H1 (cell line): ENCODE data around the gene LINC01488. TPM values are rescaled to one million over a fixed set of nuclear protein-coding genes. Genes with fewer than 3 reads are reported as not detected.

ENCODE experiments used
- CTCF ChIA-PET: fragments of 300-600 bp; sonication (Branson Sonifier 250); formaldehyde crosslinking; loops from one replicate; lab custom pipeline; 2021; ENCODE audit not compliant: partially characterized antibody; lab: Charles Lee
- POLR2A ChIA-PET: fragments of 300-600 bp; sonication (Branson Sonifier 250); formaldehyde crosslinking; loops from one replicate; lab custom pipeline; 2021; ENCODE audit warnings: inconsistent platforms; ENCODE audit not compliant: partially characterized antibody; lab: Charles Lee
- DNase-seq, 2 experiments: peaks; one replicate each; pipeline versions ENCODE4 v3.0.0 to v3.0.0-alpha.2; 2010 to 2022; ENCODE audit warnings: low spot score in 2 of 2, low read depth in 1 of 2, mixed read lengths in 1 of 2
- FAIRE-seq: peaks from 2 replicates; lab custom pipeline; 2011; peaks lifted over from hg19 to GRCh38; lab: Jason Lieb, UNC
- H2AFZ ChIP-seq: 2 replicates; pipeline ENCODE4 v1.8.1; 2012; ENCODE audit warnings: low read length, inconsistent platforms
- H2AK5ac ChIP-seq: 2 replicates; pipeline ENCODE4 v1.6.1; 2013; ENCODE audit warnings: low read depth, low read length
- H2BK120ac ChIP-seq: replicated peaks from 2 replicates; pipeline ENCODE3; 2013; ENCODE audit warnings: low read depth, low read length, inconsistent platforms
- H2BK12ac ChIP-seq: 2 replicates; pipeline ENCODE4 v1.6.1; 2013; ENCODE audit warnings: low read depth, low read length
- H2BK15ac ChIP-seq: 2 replicates; pipeline ENCODE4 v1.6.1; 2013; ENCODE audit warnings: low read length
- H2BK20ac ChIP-seq: 2 replicates; pipeline ENCODE4 v1.6.1; 2013; ENCODE audit warnings: low read length
- H2BK5ac ChIP-seq: 2 replicates; pipeline ENCODE4 v1.6.1; 2013; ENCODE audit warnings: low read depth, low read length
- H3K14ac ChIP-seq: 2 replicates; pipeline ENCODE4 v1.6.1; 2013; ENCODE audit warnings: inconsistent platforms; ENCODE audit not compliant: insufficient read length
- H3K18ac ChIP-seq: 2 replicates; pipeline ENCODE4 v1.6.1; 2013; ENCODE audit warnings: low read length; ENCODE audit errors: extremely low read depth
- H3K23ac ChIP-seq: 2 replicates; pipeline ENCODE4 v1.6.1; 2013; ENCODE audit warnings: inconsistent platforms; ENCODE audit not compliant: insufficient read length
- H3K23me2 ChIP-seq: 2 replicates; pipeline ENCODE4 v1.6.1; 2013; ENCODE audit warnings: low read depth, low read length
- H3K27ac ChIP-seq: 2 replicates; pipeline ENCODE4 v1.6.1; 2011; ENCODE audit warnings: low read depth, low read length, inconsistent platforms
- H3K27me3 ChIP-seq, 4 experiments: replicated peaks in 1 of 4; 1 replicate in 1 of 4; 2 replicates in 3 of 4; pipeline versions ENCODE4 v1.6.1 to v1.8.1; 2011 to 2013; ENCODE audit warnings: low read length in 3 of 4, mild to moderate bottlenecking in 3 of 4, inconsistent platforms in 2 of 4, mixed read lengths in 2 of 4, moderate library complexity in 1 of 4; ENCODE audit not compliant: control insufficient read depth in 3 of 4, insufficient read depth in 3 of 4; ENCODE audit errors: extremely low read depth in 1 of 4
- H3K36me3 ChIP-seq, 4 experiments: 2 replicates each; pipeline versions ENCODE4 v1.6.1 to v1.8.1; 2011 to 2013; ENCODE audit warnings: mild to moderate bottlenecking in 4 of 4, low read length in 3 of 4, moderate library complexity in 2 of 4, control low read depth in 1 of 4, inconsistent platforms in 1 of 4; ENCODE audit not compliant: insufficient read depth in 4 of 4, control insufficient read depth in 2 of 4
- H3K4ac ChIP-seq: replicated peaks from 2 replicates; pipeline ENCODE3; 2013; ENCODE audit warnings: low read length, low read depth, mixed read lengths, inconsistent platforms; ENCODE audit not compliant: insufficient read length
- H3K4me1 ChIP-seq, 4 experiments: replicated peaks in 1 of 4; 1 replicate in 1 of 4; 2 replicates in 3 of 4; pipeline versions ENCODE4 v1.6.1 to v1.8.1; 2011 to 2013; ENCODE audit warnings: low read length in 3 of 4, inconsistent platforms in 2 of 4, mixed read lengths in 1 of 4; ENCODE audit not compliant: insufficient read depth in 4 of 4, control insufficient read depth in 3 of 4
- H3K4me2 ChIP-seq, 2 experiments: 2 replicates each; pipeline versions ENCODE4 v1.6.1 to v1.8.1; 2011 to 2013; ENCODE audit warnings: low read depth in 2 of 2, low read length in 2 of 2, control low read depth in 1 of 2, inconsistent platforms in 1 of 2, mild to moderate bottlenecking in 1 of 2; ENCODE audit not compliant: insufficient read depth in 1 of 2
- H3K4me3 ChIP-seq, 4 experiments: fragments of 200-600, 300-600 bp in 1 of 4; sonication (generic), shearing (Covaris generic), sonication (Bioruptor Twin) in 1 of 4; 2 replicates each; pipeline versions ENCODE4 v1.5.1 to v1.8.1; 2011 to 2016; ENCODE audit warnings: low read length in 4 of 4, low read depth in 3 of 4, control low read depth in 2 of 4, inconsistent platforms in 2 of 4, mild to moderate bottlenecking in 2 of 4, mixed read lengths in 1 of 4, moderate library complexity in 1 of 4; ENCODE audit not compliant: insufficient read depth in 2 of 4; ENCODE audit errors: extremely low read depth in 1 of 4
- H3K56ac ChIP-seq: replicated peaks from 2 replicates; pipeline ENCODE3; 2013; ENCODE audit warnings: low read depth, mild to moderate bottlenecking, mixed read lengths, low read length, inconsistent platforms; ENCODE audit not compliant: insufficient read length
- H3K79me1 ChIP-seq: 2 replicates; pipeline ENCODE4 v1.6.1; 2013; ENCODE audit warnings: low read depth, low read length, control low read depth
- H3K79me2 ChIP-seq, 2 experiments: 2 replicates each; pipeline versions ENCODE4 v1.6.1 to v1.8.1; 2012 to 2013; ENCODE audit warnings: low read length in 2 of 2, mild to moderate bottlenecking in 2 of 2, inconsistent platforms in 1 of 2; ENCODE audit not compliant: insufficient read depth in 2 of 2, control insufficient read depth in 1 of 2
- H3K9ac ChIP-seq, 4 experiments: replicated peaks in 1 of 4; 1 replicate in 1 of 4; 2 replicates in 3 of 4; pipeline versions ENCODE4 v1.6.1 to v1.8.1; 2011 to 2013; ENCODE audit warnings: low read depth in 3 of 4, low read length in 3 of 4, control low read depth in 2 of 4, mild to moderate bottlenecking in 2 of 4, moderate library complexity in 2 of 4, inconsistent platforms in 1 of 4; ENCODE audit errors: extremely low read depth in 1 of 4
- H3K9me3 ChIP-seq, 2 experiments: 2 replicates each; pipeline versions ENCODE4 v1.6.1 to v1.8.1; 2012 to 2013; ENCODE audit warnings: mild to moderate bottlenecking in 2 of 2, moderate library complexity in 2 of 2, control low read depth in 1 of 2, inconsistent platforms in 1 of 2, low read depth in 1 of 2, low read length in 1 of 2, mixed read lengths in 1 of 2; ENCODE audit not compliant: insufficient read depth in 2 of 2
- H4K20me1 ChIP-seq, 2 experiments: replicated peaks in 1 of 2; 2 replicates each; pipeline versions ENCODE3 to v1.8.1; 2011 to 2013; ENCODE audit warnings: inconsistent platforms in 2 of 2, low read length in 2 of 2, mild to moderate bottlenecking in 1 of 2; ENCODE audit not compliant: insufficient read depth in 2 of 2, control insufficient read depth in 1 of 2
- H4K5ac ChIP-seq: 2 replicates; pipeline ENCODE4 v1.6.1; 2013; ENCODE audit warnings: low read length, low read depth, mixed read lengths, inconsistent platforms; ENCODE audit not compliant: insufficient read length
- H4K8ac ChIP-seq: 2 replicates; pipeline ENCODE4 v1.8.0; 2013; ENCODE audit warnings: mild to moderate bottlenecking, moderate library complexity, low read length, inconsistent platforms; ENCODE audit not compliant: insufficient read depth; ENCODE audit errors: extremely low read depth
- H4K91ac ChIP-seq: replicated peaks from 2 replicates; pipeline ENCODE3; 2013; ENCODE audit warnings: low read length, mixed read lengths, inconsistent platforms; ENCODE audit not compliant: insufficient read length
- CHD1 ChIP-seq: IDR thresholded peaks from 2 replicates; pipeline ENCODE4 v1.6.1; 2012; ENCODE audit warnings: low read depth, low read length, improper control_type of control experiment
- FOSL1 ChIP-seq: IDR thresholded peaks from 2 replicates; pipeline ENCODE4 v1.6.1; 2011; ENCODE audit warnings: mild to moderate bottlenecking, low read depth, low read length, moderate library complexity; ENCODE audit not compliant: insufficient read depth
- KDM4A ChIP-seq: IDR thresholded peaks from one replicate; pipeline ENCODE4 v1.7.1; 2012; ENCODE audit warnings: low read depth, mild to moderate bottlenecking, moderate library complexity, low read length, inconsistent platforms; ENCODE audit not compliant: severe bottlenecking
- NANOG ChIP-seq: IDR thresholded peaks from 2 replicates; pipeline ENCODE4 v1.6.1; 2011; ENCODE audit warnings: low read length, low read depth, mild to moderate bottlenecking, inconsistent platforms; ENCODE audit not compliant: insufficient read depth, poor library complexity, severe bottlenecking
- RBBP5 ChIP-seq: IDR thresholded peaks from 2 replicates; pipeline ENCODE4 v1.7.1; 2012; ENCODE audit warnings: low read depth, mild to moderate bottlenecking, inconsistent platforms, low read length, moderate library complexity, borderline replicate concordance
- RXRA ChIP-seq: IDR thresholded peaks from 2 replicates; pipeline ENCODE4 v1.6.1; 2011; ENCODE audit warnings: low read depth, mild to moderate bottlenecking, low read length, moderate library complexity; ENCODE audit not compliant: insufficient read depth
- SIN3A ChIP-seq, 2 experiments: IDR thresholded peaks in 1 of 2; conservative IDR thresholded peaks in 1 of 2; 2 replicates each; pipeline ENCODE4 v1.6.1; 2011 to 2012; ENCODE audit warnings: low read length in 2 of 2, improper control_type of control experiment in 1 of 2, low read depth in 1 of 2, mild to moderate bottlenecking in 1 of 2
- SP1 ChIP-seq: IDR thresholded peaks from 2 replicates; pipeline ENCODE4 v1.6.1; 2011; ENCODE audit warnings: low read depth, low read length
- ZNF274 ChIP-seq: IDR thresholded peaks from 2 replicates; pipeline ENCODE4 v1.7.0; 2012; ENCODE audit warnings: low read length, borderline replicate concordance; ENCODE audit errors: extremely low read depth
- WGBS, 2 experiments: shearing (Covaris generic) in 1 of 2; methylation state at CpG; one replicate each; pipeline versions ENCODE4 v1.1.6 to v1.1.7; 2013 to 2015; ENCODE audit warnings: low lambda C conversion rate in 2 of 2, mixed read lengths in 2 of 2, inconsistent platforms in 1 of 2, low coverage in 1 of 2, missing lambda C conversion rate in 1 of 2; ENCODE audit not compliant: insufficient replicate concordance in 2 of 2, insufficient coverage in 1 of 2, insufficient read length in 1 of 2; ENCODE audit errors: extremely low coverage in 1 of 2, missing lambda C conversion rate in 1 of 2; 5-methylcytosine and 5-hydroxymethylcytosine counted together
- polyA plus RNA-seq, 7 experiments: library from polyadenylated mRNA; depleted of rRNA in 3 of 7; stranded (reverse) in 5 of 7; unstranded in 2 of 7; fragments of >200 nt in 5 of 7; fragments of 200-250 nt in 2 of 7; gene quantifications; 1 replicate in 5 of 7; 2 replicates in 1 of 7; 4 replicates in 1 of 7; pipeline versions ENCODE4 v1.2.1 to v1.2.3, GENCODE V29; 2011 to 2013; ENCODE audit warnings: missing spikeins in 2 of 7, mixed read lengths in 2 of 7
- total RNA-seq: library from RNA; stranded (reverse); fragmentation: NEBNext Ultra II Directional; extraction: Animal tissue kit (Norgen Biotek cat#: 25700); gene quantifications from 2 replicates; pipeline ENCODE4 v1.2.1, GENCODE V29; 2021
- TF ChIP-seq, protein P1 (sequence below), 3 experiments: IDR thresholded peaks; 1 replicate in 2 of 3; 2 replicates in 1 of 3; pipeline versions ENCODE4 v1.5.1 to v1.6.1; 2011; ENCODE audit warnings: low read length in 3 of 3, mild to moderate bottlenecking in 3 of 3, inconsistent platforms in 2 of 3, low read depth in 1 of 3, moderate library complexity in 1 of 3; ENCODE audit not compliant: insufficient read depth in 1 of 3; ENCODE audit errors: control extremely low read depth in 1 of 3

The LINC01488 gene
- total and polyA plus RNA-seq, 2 of the 8 experiments (the other 6 are each of a cell fraction or from before 2014, with no cell fraction given) = not detected

DNA sequence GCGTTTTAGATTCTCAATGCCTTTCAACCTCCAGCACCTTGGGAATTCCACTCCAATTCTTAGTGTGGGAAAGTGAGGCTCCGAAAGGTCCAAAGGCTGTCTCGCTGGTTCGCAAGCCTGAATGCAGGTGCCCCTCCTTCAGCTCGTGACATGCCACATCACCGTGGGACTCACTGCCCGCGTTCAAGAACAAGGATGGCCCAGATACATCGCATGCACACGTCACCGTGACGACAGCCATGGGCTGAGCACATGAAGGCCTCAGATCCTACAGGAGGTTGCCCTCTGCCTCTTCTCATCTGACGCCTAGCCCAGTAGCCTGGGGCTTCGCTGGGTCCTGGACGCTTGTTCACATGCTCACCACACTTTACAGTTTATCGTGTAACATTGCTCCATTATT, 4.4 kb upstream of the LINC01488 start:
- H3K23me2 ChIP-seq = peaks cover 3% of the 10 kb centered on the region; the same call in 1 of the 2 replicates
- H4K20me1 ChIP-seq = no peaks in the 10 kb centered on the region
- H2BK15ac ChIP-seq = peak overlapping the region; percentile 48; the same call in 1 of the 2 replicates
- TF ChIP-seq CHD1 = no peak
- no peak for TF ChIP-seq SIN3A (conservative IDR thresholded peaks at IDR 0.05 in 1 of 2, IDR thresholded peaks at IDR 0.05 in 1 of 2; ENCODE audit: low read depth in 1 of 2, low read length in 2 of 2)
- no peak for TF ChIP-seq NANOG
- no peak for TF ChIP-seq FOSL1
- TF ChIP-seq RBBP5 = no peak
- no peak for TF ChIP-seq KDM4A
- no peak for TF ChIP-seq RXRA
- TF ChIP-seq, protein P1, sequence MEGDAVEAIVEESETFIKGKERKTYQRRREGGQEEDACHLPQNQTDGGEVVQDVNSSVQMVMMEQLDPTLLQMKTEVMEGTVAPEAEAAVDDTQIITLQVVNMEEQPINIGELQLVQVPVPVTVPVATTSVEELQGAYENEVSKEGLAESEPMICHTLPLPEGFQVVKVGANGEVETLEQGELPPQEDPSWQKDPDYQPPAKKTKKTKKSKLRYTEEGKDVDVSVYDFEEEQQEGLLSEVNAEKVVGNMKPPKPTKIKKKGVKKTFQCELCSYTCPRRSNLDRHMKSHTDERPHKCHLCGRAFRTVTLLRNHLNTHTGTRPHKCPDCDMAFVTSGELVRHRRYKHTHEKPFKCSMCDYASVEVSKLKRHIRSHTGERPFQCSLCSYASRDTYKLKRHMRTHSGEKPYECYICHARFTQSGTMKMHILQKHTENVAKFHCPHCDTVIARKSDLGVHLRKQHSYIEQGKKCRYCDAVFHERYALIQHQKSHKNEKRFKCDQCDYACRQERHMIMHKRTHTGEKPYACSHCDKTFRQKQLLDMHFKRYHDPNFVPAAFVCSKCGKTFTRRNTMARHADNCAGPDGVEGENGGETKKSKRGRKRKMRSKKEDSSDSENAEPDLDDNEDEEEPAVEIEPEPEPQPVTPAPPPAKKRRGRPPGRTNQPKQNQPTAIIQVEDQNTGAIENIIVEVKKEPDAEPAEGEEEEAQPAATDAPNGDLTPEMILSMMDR (IDR thresholded peaks at IDR 0.05; ENCODE audit: control extremely low read depth in 1 of 3, insufficient read depth in 1 of 3, low read depth in 1 of 3, low read length in 3 of 3) = no peak
- no peak for TF ChIP-seq ZNF274
- TF ChIP-seq SP1 = no peak
- H3K9ac ChIP-seq = no peak overlapping the region
- no peaks in the 10 kb centered on the region for H3K79me1 ChIP-seq
- H3K36me3 ChIP-seq = no peaks in the 10 kb centered on the region
- H3K79me2 ChIP-seq = no peaks in the 10 kb centered on the region
- H3K27me3 ChIP-seq = peaks cover 0 to 21% (median 11%) of the 10 kb centered on the region in 4 experiments; a peak in 5 of 7 replicates
- H2BK120ac ChIP-seq = no peak overlapping the region
- H4K91ac ChIP-seq = peak overlapping the region; percentile 52
- no peak overlapping the region; a peak in 1 of 4 replicates for H3K4me2 ChIP-seq
- H3K14ac ChIP-seq = no peak overlapping the region
- H3K9me3 ChIP-seq = peaks cover 4 to 5% of the 10 kb centered on the region in 2 experiments; a peak in 1 of 4 replicates
- H3K27ac ChIP-seq = no peak overlapping the region
- no peak overlapping the region for H4K5ac ChIP-seq
- H2BK12ac ChIP-seq = peak overlapping the region; percentile 40; the same call in 1 of the 2 replicates
- ChIA-PET CTCF (no interaction called here), POLR2A (no interaction called here)
- peak overlapping the region; percentile 82 for H3K4ac ChIP-seq
- no peak overlapping the region for H3K4me3 ChIP-seq
- WGBS, 2 experiments = 86% methylated on average over 15 of the region's 16 CpGs; no CpG with 5 or more reads in 1 of the 2 experiments
- peaks cover 0 to 25% (median 17%) of the 10 kb centered on the region in 4 experiments; a peak in 6 of 7 replicates for H3K4me1 ChIP-seq
- H2AK5ac ChIP-seq = no peak overlapping the region
- no peak for FAIRE-seq
- no peak overlapping the region for H3K23ac ChIP-seq
- peak overlapping the region; percentile 8 for H2BK20ac ChIP-seq
- H2AFZ ChIP-seq = no peak overlapping the region
- H3K18ac ChIP-seq = peak overlapping the region; percentile 44; the same call in 1 of the 2 replicates
- DNase-seq = no peak
- H3K56ac ChIP-seq = no peak overlapping the region
- peak overlapping the region; percentile 63; the same call in 1 of the 2 replicates for H2BK5ac ChIP-seq
- H4K8ac ChIP-seq = no peak overlapping the region
